ENCODE results near the gene C14orf119.
A peak's percentile ranks its signal among the peaks of the same experiment; 100 is the strongest.

The C14orf119 gene

GRCh38 chr14:23109769-23110168 lies 14.5 kb downstream of the C14orf119 start:
- no peak for DNase-seq (ENCODE audit: low read depth in 2 of 2)

DNA sequence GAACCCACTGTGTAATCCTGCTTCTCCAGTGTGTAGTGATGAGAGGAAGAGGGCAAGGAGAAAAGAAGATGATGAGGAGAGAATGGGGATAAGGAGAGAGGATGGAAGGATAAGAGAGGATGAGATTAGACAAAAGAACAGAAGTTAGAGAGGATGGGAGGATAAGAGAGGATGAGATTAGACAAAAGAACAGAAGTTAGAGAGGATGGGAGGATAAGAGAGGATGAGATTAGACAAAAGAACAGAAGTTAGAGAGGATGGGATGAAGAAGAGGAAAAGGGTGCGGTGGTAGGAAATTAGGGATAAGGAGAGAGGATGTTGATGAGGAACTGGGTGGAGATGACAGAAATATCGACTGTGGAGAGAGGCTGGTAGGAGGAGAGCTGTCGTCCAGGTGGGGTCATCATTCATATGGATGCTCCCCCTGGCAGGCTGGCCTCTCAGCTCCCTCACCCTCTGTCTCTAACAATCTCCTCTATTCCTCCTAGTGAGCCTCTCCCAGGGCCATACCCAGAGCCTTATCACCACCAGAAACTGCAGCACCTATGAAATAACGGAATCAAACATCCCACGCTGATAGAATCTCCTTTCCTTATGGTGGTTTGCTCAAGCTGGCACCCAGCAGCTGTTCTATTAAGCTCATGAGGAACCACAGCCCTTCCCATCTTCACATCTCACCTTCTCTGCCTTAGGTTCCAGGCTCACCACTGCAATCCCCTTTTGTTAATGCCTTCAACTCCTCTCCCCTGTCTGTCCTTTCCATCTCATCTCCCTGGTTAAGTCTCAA lies 15.5 kb downstream of the C14orf119 start:
- DNase-seq (ENCODE audit: low read depth in 2 of 2) = no peak

DNA sequence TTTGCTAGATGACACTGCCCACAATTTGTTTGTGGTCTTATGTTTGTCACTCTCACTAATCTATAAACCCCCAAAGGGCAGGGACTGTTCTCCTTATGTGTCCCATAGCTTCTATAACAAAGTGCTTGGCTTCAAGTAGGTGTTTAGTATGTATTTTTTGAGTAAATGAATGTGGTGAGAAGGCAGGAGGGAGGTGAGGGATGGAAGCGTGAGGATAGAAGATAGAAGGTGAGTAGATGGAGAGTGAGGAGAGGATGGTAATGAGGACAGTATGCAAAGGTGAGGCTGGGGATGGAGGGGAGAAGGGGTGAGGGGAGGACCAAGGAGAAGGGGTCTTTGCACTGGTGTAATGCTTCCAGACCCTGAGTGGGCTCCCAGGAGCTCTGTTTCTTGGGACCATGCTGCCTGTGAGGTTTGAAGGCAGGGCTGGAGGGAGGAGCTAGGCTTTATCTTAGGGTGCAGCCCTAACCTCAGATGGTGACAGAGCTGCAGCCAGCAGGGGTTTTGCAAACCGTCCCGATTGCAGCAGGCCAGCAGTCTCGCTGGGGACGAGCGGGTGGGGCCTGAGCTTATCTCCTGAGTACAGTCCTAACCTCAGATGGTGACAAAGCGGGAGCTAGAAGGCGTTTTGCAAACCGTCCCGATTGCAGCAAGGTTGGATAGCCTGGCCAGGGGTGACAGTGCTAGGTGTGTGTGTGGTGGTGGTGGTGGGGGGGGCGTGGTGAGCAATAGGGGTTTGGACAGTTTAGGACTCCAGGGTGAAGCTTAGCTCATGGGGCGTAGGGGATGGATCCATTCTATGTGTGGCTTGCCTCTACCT lies 17.3 kb downstream of the C14orf119 start:
- no peak for DNase-seq (ENCODE audit: low read depth in 2 of 2)

DNA sequence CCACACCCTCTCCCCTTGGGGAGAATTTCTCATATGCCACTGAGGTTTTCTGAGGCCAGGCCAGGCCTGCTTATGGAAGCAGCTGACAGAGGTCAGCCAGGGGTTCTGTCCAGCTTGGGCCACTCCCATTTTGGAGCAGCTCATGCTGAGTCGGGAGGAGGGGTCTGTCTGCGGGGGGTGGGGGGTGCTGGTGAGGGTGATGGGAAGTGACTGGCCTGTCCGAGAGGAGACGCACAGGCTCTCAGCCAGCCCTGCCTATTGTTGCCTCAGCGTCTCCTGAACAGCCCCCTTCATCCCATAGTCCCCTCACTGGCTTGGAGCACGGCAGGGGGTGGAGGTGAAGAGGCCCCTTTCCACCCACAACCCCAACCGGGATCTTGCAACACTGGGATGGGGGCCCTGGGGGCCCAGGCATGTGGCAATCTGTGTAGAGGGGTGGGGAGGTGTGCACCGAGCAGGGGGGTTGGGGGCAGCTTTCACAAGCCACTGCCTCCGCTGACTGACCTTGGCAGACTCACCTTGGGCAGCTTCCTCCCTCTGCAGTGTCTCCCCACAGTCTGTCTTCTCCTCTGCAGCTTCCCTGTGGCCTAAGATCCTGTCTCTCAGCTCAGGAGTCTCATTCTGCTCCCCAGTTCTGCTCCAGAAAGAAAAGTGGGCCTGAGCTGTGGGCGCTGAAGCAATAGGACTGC lies 18.3 kb downstream of the C14orf119 start:
- no peak for DNase-seq (ENCODE audit: low read depth in 2 of 2)

DNA sequence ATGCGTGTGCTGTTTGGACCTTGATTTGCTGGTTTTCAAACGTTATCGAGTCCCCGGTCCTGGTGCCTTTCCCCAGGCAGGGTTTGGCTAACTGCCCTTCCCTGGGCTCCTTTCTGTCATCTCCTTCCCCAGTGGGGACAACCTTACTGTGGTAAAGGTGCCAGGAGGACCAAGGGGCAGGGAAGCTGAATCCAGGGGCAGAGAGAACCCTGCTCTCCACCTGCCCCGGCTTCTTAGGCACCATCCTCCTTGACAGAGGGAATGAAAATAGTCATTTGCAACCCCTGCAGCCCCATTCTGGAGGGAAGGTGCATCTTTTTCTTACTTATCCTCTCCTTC lies 18.8 kb downstream of the C14orf119 start:
- DNase-seq (ENCODE audit: low read depth in 2 of 2) = no peak

- no peak for DNase-seq (ENCODE audit: low read depth in 2 of 2)
Measured at GRCh38 chr14:23114669-23115038, 19.3 kb downstream of the C14orf119 start.

DNA sequence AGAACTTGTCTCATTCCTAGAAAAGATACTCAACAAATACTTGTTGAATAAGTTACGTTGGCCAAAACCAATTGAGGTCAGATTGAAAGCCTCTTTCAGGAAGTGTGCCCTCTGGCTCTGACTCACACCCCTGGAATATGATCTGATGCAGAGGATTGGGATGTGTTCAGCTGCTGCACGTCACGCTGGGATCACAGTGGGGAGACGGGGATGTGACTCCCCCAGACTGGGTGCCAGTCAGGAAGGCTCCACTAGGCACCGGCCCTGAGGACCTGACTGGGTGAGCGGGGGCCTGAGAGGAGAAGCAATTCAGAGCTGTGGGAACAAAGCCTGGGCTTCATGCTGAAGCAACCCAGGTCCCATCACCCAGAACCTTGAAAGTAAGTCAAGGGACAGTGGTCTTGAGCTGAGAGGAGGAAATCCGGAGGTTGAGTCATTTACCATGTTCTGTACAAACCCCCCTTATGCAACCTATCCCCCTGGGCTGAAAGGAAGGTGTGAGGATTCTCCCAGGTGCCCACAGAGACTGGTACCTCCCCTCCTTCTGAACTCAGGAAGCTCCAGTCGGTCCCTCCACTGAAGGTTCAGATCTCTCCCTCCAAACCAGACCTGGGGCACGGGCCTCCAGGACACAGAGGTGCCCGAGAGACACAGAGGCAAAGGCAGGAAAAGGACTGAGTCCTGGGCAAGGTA lies 19.9 kb downstream of the C14orf119 start:
- DNase-seq (ENCODE audit: low read depth in 2 of 2) = no peak

DNA sequence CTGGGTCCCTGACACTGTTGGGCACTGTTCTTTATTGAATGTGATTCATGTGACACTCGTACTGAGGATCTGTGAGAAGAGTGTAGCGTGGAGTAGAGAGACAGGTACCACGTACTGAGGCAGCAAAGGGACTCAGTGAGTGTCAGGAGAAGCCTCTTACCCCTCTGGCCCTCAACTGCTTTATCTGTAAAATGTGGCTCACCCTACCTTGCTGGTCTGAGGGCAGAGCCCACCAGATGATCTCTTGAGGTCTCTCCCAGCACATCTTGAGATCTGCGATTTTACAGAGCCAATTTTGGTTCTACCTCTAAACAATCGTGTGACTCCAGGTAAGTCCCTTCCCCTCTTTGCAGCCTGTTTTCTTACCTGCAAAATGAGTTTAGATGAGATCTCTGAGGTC lies 20.6 kb downstream of the C14orf119 start:
- DNase-seq (ENCODE audit: low read depth in 2 of 2) = no peak

GRCh38 chr14:23117371-23118020 lies 22.2 kb downstream of the C14orf119 start:
- no peak for DNase-seq (ENCODE audit: low read depth in 2 of 2)

DNA sequence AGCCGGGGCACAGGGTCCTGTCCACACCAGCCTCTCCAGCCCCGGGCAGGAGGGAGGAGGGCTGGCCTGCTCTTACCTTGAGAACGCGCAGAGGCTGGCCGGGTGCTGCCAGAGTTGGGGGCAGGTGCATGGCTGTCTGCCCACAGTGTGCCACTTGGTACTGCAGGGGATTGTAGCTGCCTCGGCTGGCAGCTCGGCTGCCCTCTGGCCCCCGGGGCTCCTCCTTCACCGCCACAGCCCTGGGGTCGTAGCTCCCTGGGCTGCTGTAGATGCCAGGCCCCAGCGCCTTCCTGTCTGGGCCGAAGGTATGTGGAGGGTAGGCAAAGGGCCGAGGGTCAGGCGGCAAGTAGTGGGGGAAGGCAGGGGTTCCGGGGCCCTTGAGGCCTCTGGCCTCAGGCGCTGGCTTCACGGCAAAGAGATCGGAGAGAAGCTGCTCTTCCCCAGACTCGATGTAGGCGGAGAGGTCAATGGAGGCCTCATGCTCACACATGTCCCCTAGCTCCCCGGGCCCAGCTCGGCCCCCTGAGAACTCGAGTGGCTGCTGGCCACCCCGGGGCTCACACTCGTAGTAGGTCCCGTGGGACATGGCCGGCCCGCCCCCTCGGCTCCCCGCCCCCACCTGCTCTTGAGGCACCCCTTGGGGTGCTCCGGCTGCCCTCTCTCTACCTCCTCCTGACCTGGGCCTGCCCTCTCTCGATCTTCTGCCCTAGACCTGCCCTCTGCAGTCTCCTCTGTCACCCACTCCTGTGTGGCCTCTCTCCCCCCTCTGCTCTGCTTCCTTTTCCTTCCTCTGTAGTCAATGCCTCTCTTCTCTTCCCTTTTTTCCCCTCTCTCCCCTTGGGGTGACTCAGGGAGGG lies 23.4 kb downstream of the C14orf119 start, which contains the start of gene CEBPE:
Gene CEBPE, minus strand, starts transcription at position 750 of the 857 bp plus-strand sequence. Its CDS starts 164 bp downstream, at position 586.
- no peak for DNase-seq (ENCODE audit: low read depth in 2 of 2)

- no peak for DNase-seq (ENCODE audit: low read depth in 2 of 2)
Measured at GRCh38 chr14:23119363-23120327, 24.3 kb downstream of the C14orf119 start.

DNA sequence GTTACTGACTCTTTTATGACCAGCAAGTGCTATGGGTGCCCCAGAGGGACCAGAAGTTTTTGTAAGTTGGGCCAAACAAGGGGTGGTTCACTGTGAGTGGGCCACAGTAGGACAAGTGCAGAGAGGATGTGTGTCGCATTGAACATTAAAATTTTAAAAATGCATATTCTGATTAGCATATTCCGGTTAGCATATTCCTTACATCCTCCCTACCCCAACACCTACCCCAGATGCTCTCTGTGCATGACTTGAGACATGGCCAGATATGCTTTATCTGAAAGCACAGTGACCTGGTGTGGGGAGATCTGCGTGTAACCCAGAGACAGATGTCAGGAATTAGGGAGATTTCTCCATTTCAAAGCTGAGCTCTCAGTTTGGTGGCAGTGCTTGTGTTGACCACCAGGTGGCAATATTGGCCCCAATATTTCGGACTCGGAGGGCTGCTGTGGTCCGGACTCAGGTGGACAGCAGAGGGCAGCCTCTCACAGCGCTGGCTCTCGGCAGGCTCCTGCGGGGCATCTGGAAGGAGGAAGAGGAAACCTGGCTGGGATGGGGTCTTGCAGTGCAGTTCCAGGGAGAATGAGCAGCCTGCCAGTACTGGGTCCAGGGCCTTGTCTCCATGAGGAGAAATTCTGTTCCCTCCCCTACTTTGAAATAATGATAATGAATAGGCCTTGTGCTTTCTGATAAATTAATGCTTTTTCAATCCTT lies 25.4 kb downstream of the C14orf119 start:
- DNase-seq (ENCODE audit: low read depth in 2 of 2) = peak; percentile 66 to 69

GRCh38 chr14:23121361-23121771 lies 26.1 kb downstream of the C14orf119 start:
- DNase-seq (ENCODE audit: low read depth in 2 of 2) = no peak

DNA sequence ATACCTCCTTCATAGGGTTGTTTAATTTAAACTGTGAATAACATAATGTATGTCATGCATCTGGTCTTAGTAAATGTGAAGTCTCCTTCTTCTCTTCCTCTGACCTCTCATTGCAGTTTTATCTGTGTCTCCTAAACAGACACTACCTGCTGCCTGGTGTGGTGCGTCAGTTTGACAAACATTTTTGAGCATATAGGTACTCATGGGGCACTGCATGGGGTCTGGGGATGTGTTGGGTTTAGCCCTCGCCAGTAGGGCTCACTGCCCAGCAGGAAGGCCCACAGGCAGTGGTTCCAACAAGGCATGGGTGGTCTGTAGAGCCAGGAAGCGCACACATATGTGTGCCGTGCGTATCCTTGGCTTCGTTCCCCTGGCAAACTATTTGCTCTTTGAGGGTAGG lies 26.8 kb downstream of the C14orf119 start:
- DNase-seq (ENCODE audit: low read depth in 2 of 2) = no peak

GRCh38 chr14:23123419-23123818 lies 28.1 kb downstream of the C14orf119 start:
- DNase-seq (ENCODE audit: low read depth in 2 of 2) = no peak

GRCh38 chr14:23124337-23124954 lies 29.1 kb downstream of the C14orf119 start:
- DNase-seq (ENCODE audit: low read depth in 2 of 2) = no peak

DNA sequence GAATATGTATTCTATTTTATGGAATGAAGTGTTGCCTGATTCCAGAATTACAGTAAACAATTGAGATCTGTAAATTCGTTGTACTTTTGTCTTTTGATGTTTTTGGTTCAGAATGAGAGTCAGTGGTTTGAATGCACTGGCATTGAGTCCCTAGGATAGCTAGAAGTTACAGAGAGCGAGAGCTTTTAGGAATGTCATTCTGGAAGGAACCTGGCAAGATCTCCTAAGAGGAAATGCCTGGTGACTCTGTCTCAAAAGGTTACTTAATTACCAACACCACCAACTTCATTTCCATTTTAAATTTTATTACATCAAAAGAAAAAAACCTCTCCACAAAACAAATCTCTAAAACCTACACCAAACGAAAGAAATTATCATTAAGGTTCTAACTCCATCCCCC lies 29.7 kb downstream of the C14orf119 start:
- DNase-seq (ENCODE audit: low read depth in 2 of 2) = no peak

- DNase-seq (ENCODE audit: low read depth in 2 of 2) = no peak
Measured at GRCh38 chr14:23125933-23126524, 30.7 kb downstream of the C14orf119 start.
